Effector memory CD8-positive, alpha-beta T cell (primary cell): ENCODE measurements around the gene PLPP7.
A peak's percentile ranks its signal among the peaks of the same experiment; 100 is the strongest.

Experiments
- ATAC-seq: fragments of 150-1000 bp; cut with Tn5 transposase; replicated peaks from 2 replicates; pipeline ENCODE4 v1.10.0; 2021; ENCODE audit warnings: mild to moderate bottlenecking, moderate library complexity
- DNase-seq, 3 experiments: peaks; one replicate each; pipeline ENCODE4 v3.0.0; 2021
- H3K27ac Mint-ChIP-seq, 2 donors: one replicate each; pipeline ENCODE4 v1.8.0; 2022; ENCODE audit warnings: mild to moderate bottlenecking in 2 of 2, mixed read lengths in 2 of 2, moderate library complexity in 2 of 2
- H3K27me3 Mint-ChIP-seq, 2 donors: one replicate each; pipeline ENCODE4 v1.8.0; 2022; ENCODE audit warnings: mixed read lengths in 2 of 2
- H3K36me3 Mint-ChIP-seq: one replicate; pipeline ENCODE4 v1.8.0; 2022; ENCODE audit warnings: mild to moderate bottlenecking, moderate library complexity, mixed read lengths; ENCODE audit not compliant: insufficient read depth
- H3K4me1 Mint-ChIP-seq, 2 donors: one replicate each; pipeline ENCODE4 v1.8.0; 2022; ENCODE audit warnings: low read depth in 2 of 2, mixed read lengths in 2 of 2
- H3K4me3 Mint-ChIP-seq, 2 donors: one replicate each; pipeline ENCODE4 v1.8.0; 2022; ENCODE audit warnings: mild to moderate bottlenecking in 2 of 2, mixed read lengths in 2 of 2, moderate library complexity in 2 of 2
- H3K9me3 Mint-ChIP-seq, 2 donors: one replicate each; pipeline ENCODE4 v1.8.0; 2022; ENCODE audit warnings: mixed read lengths in 2 of 2

Gene PLPP7

GRCh38 chr9:131297903-131298302 lies 8.4 kb downstream of the PLPP7 start:
- no peak for ATAC-seq
- H3K4me1 Mint-ChIP-seq, result no peaks in the 10 kb centered on the region
- H3K4me3 Mint-ChIP-seq, result no peak overlapping the region
- H3K36me3 Mint-ChIP-seq, result no peaks in the 10 kb centered on the region
- no peaks in the 10 kb centered on the region for H3K27me3 Mint-ChIP-seq
- no peak overlapping the region for H3K27ac Mint-ChIP-seq
- DNase-seq, result no peak
- no peaks in the 10 kb centered on the region for H3K9me3 Mint-ChIP-seq

- Mint-ChIP-seq H3K27me3 (no peaks in the 10 kb centered on the region), H3K4me1 (no peaks in the 10 kb centered on the region), H3K36me3 (no peaks in the 10 kb centered on the region), H3K9me3 (no peaks in the 10 kb centered on the region), H3K27ac (no peak overlapping the region), H3K4me3 (no peak overlapping the region)
- DNase-seq (no peak), ATAC-seq (no peak)
Observed at GRCh38 chr9:131298341-131298740, 8.8 kb downstream of the PLPP7 start.

GRCh38 chr9:131298816-131299215 lies 9.3 kb downstream of the PLPP7 start:
- no peaks in the 10 kb centered on the region for H3K9me3 Mint-ChIP-seq

GRCh38 chr9:131299346-131299960 lies 9.9 kb downstream of the PLPP7 start:
- no peak overlapping the region for H3K27ac Mint-ChIP-seq

More at GRCh38 chr9:131298816-131299215, 9.3 kb downstream of the PLPP7 start:
- Mint-ChIP-seq H3K27me3 (no peaks in the 10 kb centered on the region), H3K27ac (no peak overlapping the region), H3K4me1 (no peaks in the 10 kb centered on the region), H3K4me3 (no peak overlapping the region), H3K36me3 (no peaks in the 10 kb centered on the region)
- no peak for DNase-seq
- no peak for ATAC-seq

GRCh38 chr9:131299961-131300347 lies 10.4 kb downstream of the PLPP7 start:
- no peaks in the 10 kb centered on the region for H3K27me3 Mint-ChIP-seq
- H3K4me3 Mint-ChIP-seq, result no peak overlapping the region
- DNase-seq, result no peak
- no peak overlapping the region for H3K27ac Mint-ChIP-seq
- H3K36me3 Mint-ChIP-seq, result no peaks in the 10 kb centered on the region
- no peaks in the 10 kb centered on the region for H3K9me3 Mint-ChIP-seq
- no peak for ATAC-seq
- H3K4me1 Mint-ChIP-seq, result no peaks in the 10 kb centered on the region

More at GRCh38 chr9:131299346-131299960, 9.9 kb downstream of the PLPP7 start:
- Mint-ChIP-seq H3K9me3 (no peaks in the 10 kb centered on the region), H3K4me3 (no peak overlapping the region), H3K4me1 (no peaks in the 10 kb centered on the region), H3K27me3 (no peaks in the 10 kb centered on the region), H3K36me3 (no peaks in the 10 kb centered on the region)
- no peak for ATAC-seq
- DNase-seq, result no peak

GRCh38 chr9:131300444-131300843 lies 10.9 kb downstream of the PLPP7 start:
- ATAC-seq (no peak), DNase-seq (no peak)
- Mint-ChIP-seq H3K9me3 (no peaks in the 10 kb centered on the region), H3K27me3 (no peaks in the 10 kb centered on the region), H3K4me1 (no peaks in the 10 kb centered on the region), H3K4me3 (no peak overlapping the region), H3K27ac (peak overlapping the region in 1 of 2 donors; percentile 38), H3K36me3 (no peaks in the 10 kb centered on the region)

- Mint-ChIP-seq H3K36me3 (peaks cover 3% of the 10 kb centered on the region), H3K27ac (no peak overlapping the region), H3K4me1 (no peaks in the 10 kb centered on the region), H3K9me3 (no peaks in the 10 kb centered on the region), H3K27me3 (no peaks in the 10 kb centered on the region), H3K4me3 (no peak overlapping the region)
- ATAC-seq (no peak), DNase-seq (no peak)
Observed at GRCh38 chr9:131302244-131303075, 12.9 kb downstream of the PLPP7 start.

GRCh38 chr9:131303381-131304321 lies 14.1 kb downstream of the PLPP7 start:
- H3K27ac Mint-ChIP-seq, result peak overlapping the region in 1 of 2 donors; percentile 17
- no peak overlapping the region for H3K4me3 Mint-ChIP-seq
- no peaks in the 10 kb centered on the region for H3K27me3 Mint-ChIP-seq
- no peaks in the 10 kb centered on the region for H3K4me1 Mint-ChIP-seq
- no peaks in the 10 kb centered on the region for H3K9me3 Mint-ChIP-seq
- H3K36me3 Mint-ChIP-seq, result peaks cover 3% of the 10 kb centered on the region
- DNase-seq (no peak), ATAC-seq (no peak)

- H3K27me3 Mint-ChIP-seq, result no peaks in the 10 kb centered on the region
- peaks cover 3% of the 10 kb centered on the region for H3K36me3 Mint-ChIP-seq
- H3K4me1 Mint-ChIP-seq, result no peaks in the 10 kb centered on the region
- ATAC-seq, result no peak
- H3K27ac Mint-ChIP-seq, result no peak overlapping the region
- no peak for DNase-seq
- H3K4me3 Mint-ChIP-seq, result no peak overlapping the region
- H3K9me3 Mint-ChIP-seq, result no peaks in the 10 kb centered on the region
Observed at GRCh38 chr9:131304676-131305355, 15.3 kb downstream of the PLPP7 start.

GRCh38 chr9:131306397-131307004 lies 17.0 kb downstream of the PLPP7 start:
- H3K36me3 Mint-ChIP-seq, result peaks cover 7% of the 10 kb centered on the region
- ATAC-seq, result no peak
- no peaks in the 10 kb centered on the region for H3K9me3 Mint-ChIP-seq

GRCh38 chr9:131307974-131308373 lies 18.5 kb downstream of the PLPP7 start:
- peaks cover 9 to 11% of the 10 kb centered on the region in 2 donors for H3K4me1 Mint-ChIP-seq
- no peak overlapping the region for H3K27ac Mint-ChIP-seq
- H3K9me3 Mint-ChIP-seq, result no peaks in the 10 kb centered on the region
- H3K27me3 Mint-ChIP-seq, result no peaks in the 10 kb centered on the region
- no peak overlapping the region for H3K4me3 Mint-ChIP-seq
- H3K36me3 Mint-ChIP-seq, result peaks cover 7% of the 10 kb centered on the region
- DNase-seq, result no peak
- ATAC-seq, result no peak

More at GRCh38 chr9:131306397-131307004, 17.0 kb downstream of the PLPP7 start:
- Mint-ChIP-seq H3K4me3 (no peak overlapping the region), H3K27ac (peak overlapping the region in 1 of 2 donors; percentile 82), H3K4me1 (peaks cover 9 to 11% of the 10 kb centered on the region in 2 donors), H3K27me3 (no peaks in the 10 kb centered on the region)
- DNase-seq, result no peak

- H3K36me3 Mint-ChIP-seq, result peaks cover 7% of the 10 kb centered on the region
- no peak overlapping the region for H3K4me3 Mint-ChIP-seq
- no peak overlapping the region for H3K27ac Mint-ChIP-seq
- H3K27me3 Mint-ChIP-seq, result no peaks in the 10 kb centered on the region
- ATAC-seq, result no peak
- H3K9me3 Mint-ChIP-seq, result no peaks in the 10 kb centered on the region
- no peak for DNase-seq
- H3K4me1 Mint-ChIP-seq, result peaks cover 9 to 11% of the 10 kb centered on the region in 2 donors
Observed at GRCh38 chr9:131308452-131308851, 18.9 kb downstream of the PLPP7 start.
